Activated naive CD4-positive, alpha-beta T cell treated with Interleukin-2 at 50 U/mL for 16 hours (primary cell): ENCODE data around the gene KIF4A.

Experiments
- DNase-seq: peaks from one replicate; pipeline ENCODE4 v3.0.0-alpha.2; 2020

KIF4A gene

DNA sequence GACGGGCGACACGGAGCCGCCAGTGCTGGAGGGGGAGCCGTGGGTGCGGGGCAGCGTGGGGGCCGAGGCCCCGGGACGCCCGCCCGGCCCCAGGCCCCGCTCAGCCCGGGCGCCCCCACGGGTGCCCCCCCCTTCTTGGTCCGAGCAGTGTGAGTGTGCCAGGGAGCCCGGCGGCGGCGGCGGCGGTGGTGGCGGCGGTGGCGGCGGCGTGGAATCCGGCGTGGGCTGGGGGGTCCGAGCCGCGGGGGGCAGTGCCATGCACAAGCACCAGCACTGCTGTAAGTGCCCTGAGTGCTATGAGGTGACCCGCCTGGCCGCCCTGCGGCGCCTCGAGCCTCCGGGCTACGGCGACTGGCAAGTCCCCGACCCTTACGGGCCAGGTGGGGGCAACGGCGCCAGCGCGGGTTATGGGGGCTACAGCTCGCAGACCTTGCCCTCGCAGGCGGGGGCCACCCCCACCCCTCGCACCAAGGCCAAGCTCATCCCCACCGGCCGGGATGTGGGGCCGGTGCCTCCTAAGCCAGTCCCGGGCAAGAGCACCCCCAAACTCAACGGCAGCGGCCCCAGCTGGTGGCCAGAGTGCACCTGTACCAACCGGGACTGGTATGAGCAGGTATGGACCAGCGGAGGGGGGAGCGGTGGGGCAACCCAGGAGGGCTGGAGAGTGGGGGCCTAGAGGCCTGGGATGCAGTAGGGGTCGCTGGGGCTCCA is 155.2 kb downstream of the KIF4A start:
- no peak for DNase-seq

DNA sequence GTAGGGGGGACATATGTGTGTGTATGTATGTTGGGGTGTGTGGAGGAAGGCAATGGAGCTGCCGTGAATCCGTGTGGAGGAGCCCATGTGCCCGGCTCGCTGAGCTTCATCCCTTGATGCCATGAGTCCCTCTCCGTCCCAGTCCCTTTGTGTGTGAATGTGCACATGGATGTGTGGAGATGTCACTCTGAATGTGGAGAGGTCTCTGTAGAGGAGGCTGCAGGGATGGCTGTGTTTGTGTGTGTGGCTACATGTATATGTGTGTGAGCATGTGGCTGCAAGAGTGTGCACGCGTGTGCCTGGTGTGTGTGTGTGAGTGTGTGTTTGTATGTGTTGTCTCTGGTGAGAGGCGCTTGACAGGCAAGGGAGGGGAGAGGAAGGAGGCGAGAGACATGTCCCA is 156.0 kb downstream of the KIF4A start:
- no peak for DNase-seq

- no peak for DNase-seq
Measured at GRCh38 chrX:70446380-70447350, 156.8 kb downstream of the KIF4A start.

GRCh38 chrX:70449457-70449966 is 159.6 kb downstream of the KIF4A start:
- no peak for DNase-seq

- peak; percentile 68 for DNase-seq
Measured at GRCh38 chrX:70452143-70452733, 162.3 kb downstream of the KIF4A start.

GRCh38 chrX:70453024-70453618 is 163.2 kb downstream of the KIF4A start:
- no peak for DNase-seq

- peak; percentile 71 for DNase-seq
Measured at GRCh38 chrX:70454441-70455365, 164.8 kb downstream of the KIF4A start.

DNA sequence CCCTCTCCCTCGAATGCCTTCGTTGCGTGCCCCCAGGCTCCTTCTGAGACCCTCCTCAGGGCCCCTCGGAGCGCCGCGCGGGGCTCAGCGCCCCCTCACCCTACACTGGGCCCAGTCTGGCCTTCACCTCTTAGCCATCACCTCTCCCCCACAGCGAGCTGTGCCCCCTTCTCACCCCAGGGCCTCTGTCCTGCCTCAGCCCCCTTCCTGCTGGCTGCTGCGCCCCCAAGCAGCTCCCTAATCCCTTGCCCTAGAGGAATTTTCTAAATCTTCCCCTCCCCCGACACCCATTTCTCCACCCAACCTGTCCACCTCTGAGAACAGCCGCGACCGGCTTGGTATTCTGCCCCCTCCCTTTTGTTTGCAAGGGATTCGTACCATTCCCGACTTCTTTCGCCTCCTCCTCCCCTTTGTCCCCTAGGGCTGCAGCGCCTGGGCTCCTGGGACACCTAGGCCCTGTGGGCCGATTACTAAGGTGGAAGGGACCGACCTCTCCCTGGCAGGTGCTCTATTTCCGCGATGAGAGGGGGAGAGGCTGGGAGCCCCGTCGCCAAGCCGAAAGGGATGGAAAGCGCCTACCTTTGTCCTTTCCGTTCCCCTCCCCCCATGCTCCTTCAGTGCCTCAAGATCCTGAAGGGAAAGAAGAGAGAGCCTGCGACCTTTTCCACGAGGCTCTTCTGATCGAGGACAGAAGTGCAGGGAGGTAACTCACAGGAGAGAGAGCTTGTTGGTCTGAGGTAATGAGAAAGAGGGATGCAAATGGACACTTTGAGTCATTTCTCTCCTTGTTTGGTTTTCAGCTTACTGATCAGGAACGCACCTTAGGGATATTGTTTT is 165.7 kb downstream of the KIF4A start:
- DNase-seq, result peak; percentile 9

- no peak for DNase-seq
Measured at GRCh38 chrX:70456256-70456655, 166.4 kb downstream of the KIF4A start.

DNA sequence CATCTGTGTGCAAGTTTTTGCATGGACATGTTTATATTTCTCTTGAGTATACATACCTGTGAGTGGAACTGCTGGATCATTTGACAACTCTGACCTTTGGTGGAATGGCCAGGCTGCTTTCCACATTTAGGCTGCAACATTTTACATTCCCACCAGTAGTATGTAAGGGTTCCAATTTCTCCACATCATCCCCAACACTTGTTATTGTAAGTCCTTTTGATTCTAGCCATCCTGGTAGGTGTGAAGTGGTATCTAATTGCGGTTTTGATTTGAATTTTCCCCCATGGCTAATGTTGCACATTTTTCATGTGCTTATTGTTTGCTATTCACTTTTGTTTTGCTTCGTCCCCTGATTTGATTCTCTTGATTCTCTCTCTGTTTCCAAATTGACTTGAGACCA is 171.1 kb downstream of the KIF4A start:
- DNase-seq, result no peak

DNA sequence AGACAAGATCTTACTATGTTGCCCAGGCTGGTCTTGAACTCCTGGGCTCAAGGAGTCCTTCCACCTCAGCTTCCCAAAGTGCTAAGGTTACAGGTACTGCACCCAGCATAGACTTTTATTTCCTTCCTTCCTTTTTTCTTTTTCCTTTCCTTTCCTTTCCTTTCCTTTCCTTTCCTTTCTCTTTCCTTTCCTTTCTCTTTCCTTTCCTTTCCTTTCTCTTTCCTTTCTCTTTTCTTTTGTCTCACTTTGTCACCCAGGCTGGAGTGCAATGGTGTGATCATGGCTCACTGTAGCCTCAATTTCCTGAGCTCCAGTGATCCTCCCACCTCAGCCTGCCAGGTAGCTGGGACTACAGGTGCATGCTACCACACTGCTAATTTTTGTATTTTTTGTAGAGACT is 174.1 kb downstream of the KIF4A start:
- no peak for DNase-seq

DNA sequence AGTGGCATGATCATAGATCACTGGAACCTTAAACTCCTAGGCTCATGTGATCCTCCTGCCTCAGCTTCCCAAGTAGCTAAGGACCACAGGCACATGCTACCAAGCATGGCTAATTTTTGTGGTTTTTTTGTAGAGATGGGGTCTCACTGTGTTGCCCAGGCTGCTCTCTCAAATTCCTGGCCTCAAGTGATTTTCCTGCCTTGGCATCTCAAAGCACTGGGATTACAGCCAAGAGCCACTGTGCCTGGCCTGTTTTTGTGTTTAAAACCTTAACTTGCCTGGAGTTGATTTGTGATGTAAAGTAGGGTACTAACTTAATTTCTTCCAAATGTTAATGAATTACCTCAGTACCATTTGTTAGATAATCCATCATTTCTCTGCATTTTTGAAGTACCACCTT is 177.1 kb downstream of the KIF4A start:
- DNase-seq, result no peak

DNA sequence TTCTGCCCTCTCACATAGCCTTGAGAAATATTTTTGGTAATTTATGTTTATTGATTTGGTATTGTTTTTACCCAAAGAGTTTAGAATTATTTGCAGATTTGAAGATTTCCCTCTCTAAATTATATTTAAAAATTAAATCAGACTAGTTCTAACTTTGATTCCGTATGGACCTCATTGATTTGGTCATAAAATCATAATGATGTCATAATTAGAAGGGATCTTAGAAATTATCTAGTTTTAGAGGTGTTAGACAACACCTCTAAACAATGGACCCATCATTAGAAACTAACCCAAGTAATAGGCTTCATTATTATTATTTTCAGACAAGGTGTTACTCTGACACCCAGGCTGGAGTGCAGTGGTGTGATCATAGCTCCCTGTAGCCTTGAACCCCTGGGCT is 178.8 kb downstream of the KIF4A start:
- DNase-seq, result no peak
